Parathyroid adenoma (tissue), 2 donors: ENCODE measurements around the gene SOWAHA.

ENCODE experiments used
- H2AFZ ChIP-seq: fragments of 300-600 bp; sonication (generic); one replicate; pipeline ENCODE4 v1.7.0; 2017; ENCODE audit warnings: antibody characterized with exemption, mild to moderate bottlenecking
- H3K27ac ChIP-seq: fragments of 300-600 bp; sonication (generic); one replicate; pipeline ENCODE4 v1.7.0; 2017
- H3K27me3 ChIP-seq: fragments of 300-600 bp; sonication (generic); one replicate; pipeline ENCODE4 v1.7.0; 2017; ENCODE audit warnings: low read length; ENCODE audit not compliant: control insufficient read depth, insufficient read depth
- H3K36me3 ChIP-seq: fragments of 300-600 bp; sonication (generic); one replicate; pipeline ENCODE4 v1.7.0; 2017; ENCODE audit warnings: low read length; ENCODE audit not compliant: control insufficient read depth, insufficient read depth
- H3K4me1 ChIP-seq: fragments of 300-600 bp; sonication (generic); one replicate; pipeline ENCODE4 v1.7.0; 2017; ENCODE audit warnings: control low read depth
- H3K4me2 ChIP-seq: fragments of 300-600 bp; sonication (generic); one replicate; pipeline ENCODE4 v1.7.0; 2017; ENCODE audit warnings: low read length
- H3K4me3 ChIP-seq: fragments of 300-600 bp; sonication (generic); one replicate; pipeline ENCODE4 v1.7.0; 2017; ENCODE audit warnings: low read depth, low read length
- H3K79me2 ChIP-seq: fragments of 300-600 bp; sonication (generic); one replicate; pipeline ENCODE4 v1.7.0; 2017; ENCODE audit warnings: control low read depth
- H3K9ac ChIP-seq: fragments of 300-600 bp; sonication (generic); one replicate; pipeline ENCODE4 v1.7.0; 2017; ENCODE audit warnings: mild to moderate bottlenecking
- H3K9me3 ChIP-seq: fragments of 300-600 bp; sonication (generic); one replicate; pipeline ENCODE4 v1.7.0; 2017; ENCODE audit warnings: low read length; ENCODE audit not compliant: control insufficient read depth
- CTCF ChIP-seq: fragments of 300-600 bp; sonication (generic); IDR thresholded peaks from one replicate; pipeline ENCODE4 v1.7.0; 2017; ENCODE audit warnings: antibody characterized with exemption, mild to moderate bottlenecking
- donor health status: primary hyperparathyroidism.

SOWAHA gene

GRCh38 chr5:132771503-132771998, 41.6 kb upstream of the SOWAHA start:
- peaks cover 36% of the 10 kb centered on the region for H3K4me1 ChIP-seq
- H3K27ac ChIP-seq: no peak overlapping the region
- H3K4me2 ChIP-seq: no peak overlapping the region
- TF ChIP-seq CTCF: no peak
- H3K79me2 ChIP-seq: peaks cover 28% of the 10 kb centered on the region
- H2AFZ ChIP-seq: no peak overlapping the region
- H3K9ac ChIP-seq: no peak overlapping the region
- no peaks in the 10 kb centered on the region for H3K9me3 ChIP-seq
- H3K36me3 ChIP-seq: no peaks in the 10 kb centered on the region
- no peak overlapping the region for H3K4me3 ChIP-seq
- H3K27me3 ChIP-seq: no peaks in the 10 kb centered on the region

- Histone ChIP-seq H3K4me3 (no peak overlapping the region), H3K27ac (peak overlapping the region; percentile 2), H3K27me3 (no peaks in the 10 kb centered on the region), H3K79me2 (peaks cover 25% of the 10 kb centered on the region), H2AFZ (no peak overlapping the region), H3K4me2 (no peak overlapping the region), H3K9ac (no peak overlapping the region), H3K36me3 (no peaks in the 10 kb centered on the region), H3K4me1 (peaks cover 33% of the 10 kb centered on the region), H3K9me3 (no peaks in the 10 kb centered on the region)
- TF ChIP-seq CTCF: no peak
Observed at GRCh38 chr5:132772291-132773070, 40.6 kb upstream of the SOWAHA start.

GRCh38 chr5:132773114-132773513, 40.0 kb upstream of the SOWAHA start:
- Histone ChIP-seq H3K4me1 (peaks cover 33% of the 10 kb centered on the region), H2AFZ (no peak overlapping the region), H3K9ac (no peak overlapping the region), H3K27me3 (no peaks in the 10 kb centered on the region), H3K4me2 (no peak overlapping the region), H3K36me3 (no peaks in the 10 kb centered on the region), H3K79me2 (peaks cover 23% of the 10 kb centered on the region), H3K27ac (no peak overlapping the region), H3K4me3 (no peak overlapping the region), H3K9me3 (no peaks in the 10 kb centered on the region)
- no peak for TF ChIP-seq CTCF

GRCh38 chr5:132773601-132774355, 39.3 kb upstream of the SOWAHA start:
- H3K27ac ChIP-seq: peak overlapping the region; percentile 55
- H3K27me3 ChIP-seq: no peaks in the 10 kb centered on the region
- H3K4me1 ChIP-seq: peaks cover 36% of the 10 kb centered on the region
- H3K79me2 ChIP-seq: peaks cover 16% of the 10 kb centered on the region
- no peak overlapping the region for H3K9ac ChIP-seq
- H3K4me2 ChIP-seq: peak overlapping the region; percentile 4
- no peak overlapping the region for H3K4me3 ChIP-seq
- H3K36me3 ChIP-seq: no peaks in the 10 kb centered on the region
- TF ChIP-seq CTCF: no peak
- no peaks in the 10 kb centered on the region for H3K9me3 ChIP-seq
- H2AFZ ChIP-seq: peak overlapping the region; percentile 23
